ENCODE measurements around the gene SUPT7L. TPM values are rescaled to one million over a fixed set of nuclear protein-coding genes. Genes with fewer than 3 reads are reported as not detected.

SUPT7L gene
- total RNA-seq, 1 experiment from 2014 or later = 25.2 TPM

DNA sequence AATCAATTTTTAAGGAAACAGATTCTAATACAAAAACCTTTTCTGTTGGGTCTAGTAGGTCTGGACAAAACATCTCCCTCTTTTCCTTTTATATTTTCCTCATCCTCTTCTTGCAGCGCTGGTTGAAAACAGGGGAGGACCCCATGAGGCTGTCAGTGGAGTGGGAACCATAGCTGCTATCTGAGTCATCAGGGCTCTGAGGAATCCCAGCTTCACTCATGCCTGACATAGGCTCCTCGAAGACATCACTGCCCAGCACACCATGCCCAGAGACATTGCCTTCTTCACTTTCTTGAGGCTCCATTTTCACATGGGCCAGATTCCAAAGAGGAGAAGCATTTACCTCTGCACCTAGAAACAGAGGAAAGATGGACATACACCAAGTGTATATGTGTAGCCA is 10.0 kb downstream of the SUPT7L start:
- CTCF ChIA-PET = no interaction called here
- no TSS peak for BruUV-seq (replicated peaks)
- intact Hi-C loops (cut with micrococcal nuclease) = no loop called here
- peaks cover 0 to 8% of the 10 kb centered on the region in 2 experiments; a peak in 1 of 4 replicates for H3K4me1 ChIP-seq (ENCODE audit: control insufficient read depth in 1 of 2, insufficient read depth in 2 of 2, low read length in 2 of 2)
- POLR2A ChIA-PET = no interaction called here
- TF ChIP-seq FOSL1 (IDR thresholded peaks at IDR 0.05; ENCODE audit: low read depth) (no peak), JUND (IDR thresholded peaks at IDR 0.05) (no peak), ZNF274 (IDR thresholded peaks at IDR 0.05; ENCODE audit: low read depth, low read length) (no peak), SP1 (IDR thresholded peaks at IDR 0.05; ENCODE audit: low read depth) (no peak), SRF (IDR thresholded peaks at IDR 0.05; ENCODE audit: low read depth) (no peak), POLR2A (IDR thresholded peaks at IDR 0.05; ENCODE audit: borderline replicate concordance, extremely low read depth, insufficient read depth, insufficient read length) (no peak), EGR1 (IDR thresholded peaks at IDR 0.05; ENCODE audit: low read depth) (no peak), RAD21 (IDR thresholded peaks at IDR 0.05; ENCODE audit: low read depth) (no peak), ELF1 (IDR thresholded peaks at IDR 0.05; ENCODE audit: borderline replicate concordance, low read depth) (no peak), SIN3A (IDR thresholded peaks at IDR 0.05; ENCODE audit: low read depth) (no peak), TCF7L2 (IDR thresholded peaks at IDR 0.05; ENCODE audit: borderline replicate concordance, extremely low read depth, insufficient read depth, insufficient read length) (no peak), CEBPB (IDR thresholded peaks at IDR 0.05; ENCODE audit: low read depth) (no peak), YY1 (IDR thresholded peaks at IDR 0.05; ENCODE audit: extremely low read depth, insufficient replicate concordance, low read depth, low read length) (no peak), EZH2 (IDR thresholded peaks at IDR 0.05) (no peak)
- TF ChIP-seq, protein P1, sequence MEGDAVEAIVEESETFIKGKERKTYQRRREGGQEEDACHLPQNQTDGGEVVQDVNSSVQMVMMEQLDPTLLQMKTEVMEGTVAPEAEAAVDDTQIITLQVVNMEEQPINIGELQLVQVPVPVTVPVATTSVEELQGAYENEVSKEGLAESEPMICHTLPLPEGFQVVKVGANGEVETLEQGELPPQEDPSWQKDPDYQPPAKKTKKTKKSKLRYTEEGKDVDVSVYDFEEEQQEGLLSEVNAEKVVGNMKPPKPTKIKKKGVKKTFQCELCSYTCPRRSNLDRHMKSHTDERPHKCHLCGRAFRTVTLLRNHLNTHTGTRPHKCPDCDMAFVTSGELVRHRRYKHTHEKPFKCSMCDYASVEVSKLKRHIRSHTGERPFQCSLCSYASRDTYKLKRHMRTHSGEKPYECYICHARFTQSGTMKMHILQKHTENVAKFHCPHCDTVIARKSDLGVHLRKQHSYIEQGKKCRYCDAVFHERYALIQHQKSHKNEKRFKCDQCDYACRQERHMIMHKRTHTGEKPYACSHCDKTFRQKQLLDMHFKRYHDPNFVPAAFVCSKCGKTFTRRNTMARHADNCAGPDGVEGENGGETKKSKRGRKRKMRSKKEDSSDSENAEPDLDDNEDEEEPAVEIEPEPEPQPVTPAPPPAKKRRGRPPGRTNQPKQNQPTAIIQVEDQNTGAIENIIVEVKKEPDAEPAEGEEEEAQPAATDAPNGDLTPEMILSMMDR (IDR thresholded peaks at IDR 0.05 in 2 of 3, conservative IDR thresholded peaks at IDR 0.05 in 1 of 3; ENCODE audit: borderline replicate concordance in 1 of 3, insufficient read depth in 1 of 3, low read depth in 2 of 3, low read length in 2 of 3) = no peak
- TF ChIP-seq, protein P2, sequence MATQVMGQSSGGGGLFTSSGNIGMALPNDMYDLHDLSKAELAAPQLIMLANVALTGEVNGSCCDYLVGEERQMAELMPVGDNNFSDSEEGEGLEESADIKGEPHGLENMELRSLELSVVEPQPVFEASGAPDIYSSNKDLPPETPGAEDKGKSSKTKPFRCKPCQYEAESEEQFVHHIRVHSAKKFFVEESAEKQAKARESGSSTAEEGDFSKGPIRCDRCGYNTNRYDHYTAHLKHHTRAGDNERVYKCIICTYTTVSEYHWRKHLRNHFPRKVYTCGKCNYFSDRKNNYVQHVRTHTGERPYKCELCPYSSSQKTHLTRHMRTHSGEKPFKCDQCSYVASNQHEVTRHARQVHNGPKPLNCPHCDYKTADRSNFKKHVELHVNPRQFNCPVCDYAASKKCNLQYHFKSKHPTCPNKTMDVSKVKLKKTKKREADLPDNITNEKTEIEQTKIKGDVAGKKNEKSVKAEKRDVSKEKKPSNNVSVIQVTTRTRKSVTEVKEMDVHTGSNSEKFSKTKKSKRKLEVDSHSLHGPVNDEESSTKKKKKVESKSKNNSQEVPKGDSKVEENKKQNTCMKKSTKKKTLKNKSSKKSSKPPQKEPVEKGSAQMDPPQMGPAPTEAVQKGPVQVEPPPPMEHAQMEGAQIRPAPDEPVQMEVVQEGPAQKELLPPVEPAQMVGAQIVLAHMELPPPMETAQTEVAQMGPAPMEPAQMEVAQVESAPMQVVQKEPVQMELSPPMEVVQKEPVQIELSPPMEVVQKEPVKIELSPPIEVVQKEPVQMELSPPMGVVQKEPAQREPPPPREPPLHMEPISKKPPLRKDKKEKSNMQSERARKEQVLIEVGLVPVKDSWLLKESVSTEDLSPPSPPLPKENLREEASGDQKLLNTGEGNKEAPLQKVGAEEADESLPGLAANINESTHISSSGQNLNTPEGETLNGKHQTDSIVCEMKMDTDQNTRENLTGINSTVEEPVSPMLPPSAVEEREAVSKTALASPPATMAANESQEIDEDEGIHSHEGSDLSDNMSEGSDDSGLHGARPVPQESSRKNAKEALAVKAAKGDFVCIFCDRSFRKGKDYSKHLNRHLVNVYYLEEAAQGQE (IDR thresholded peaks at IDR 0.05; ENCODE audit: low read depth) = no peak
- H3K9ac ChIP-seq (ENCODE audit: low read length) = no peak overlapping the region
- H3K9me3 ChIP-seq (ENCODE audit: control insufficient read depth in 1 of 2, insufficient read depth in 1 of 2, low read depth in 1 of 2, low read length in 2 of 2) = no peaks in the 10 kb centered on the region
- no peak overlapping the region for H3K4me3 ChIP-seq (replicated peaks in 1 of 2; ENCODE audit: low read depth in 1 of 2, low read length in 2 of 2)
- no peak overlapping the region for H3K4me2 ChIP-seq (ENCODE audit: low read length)
- H2AFZ ChIP-seq (ENCODE audit: low read depth, low read length, poor library complexity, severe bottlenecking) = no peak overlapping the region
- no peaks in the 10 kb centered on the region for H3K27me3 ChIP-seq (ENCODE audit: insufficient read depth, low read length)
- no peak overlapping the region for H3K27ac ChIP-seq (ENCODE audit: low read depth, low read length)
- no peaks in the 10 kb centered on the region for H4K20me1 ChIP-seq (ENCODE audit: insufficient read depth)
- peaks cover 25 to 27% of the 10 kb centered on the region in 2 experiments; a peak in 3 of 4 replicates for H3K36me3 ChIP-seq (ENCODE audit: control insufficient read depth in 1 of 2, insufficient read depth in 2 of 2, low read length in 2 of 2)
- ATAC-seq (no peak), DNase-seq (ENCODE audit: low read depth, low spot score) (no peak)
- RAD21 ChIA-PET (ENCODE audit: low non-redundant PET in 1 of 2, low total read pairs in 2 of 2, uncharacterized antibody in 2 of 2, unreplicated experiment in 2 of 2) = no interaction called here
- no peaks in the 10 kb centered on the region for H3K9me2 ChIP-seq (ENCODE audit: insufficient read depth)
- no peaks in the 10 kb centered on the region for H3K79me2 ChIP-seq (ENCODE audit: insufficient read depth, low read length)

Measured in HCT116 (cell line).